HUES64 (cell line): ENCODE measurements around the gene HENMT1.

Source experiments
- H3K27ac ChIP-seq: 2 replicates; pipeline ENCODE4 v1.7.0; 2013; ENCODE audit warnings: low read depth, low read length, inconsistent platforms
- H3K27me3 ChIP-seq: 2 replicates; pipeline ENCODE4 v1.6.1; 2013; ENCODE audit warnings: mild to moderate bottlenecking, low read length; ENCODE audit not compliant: insufficient read depth
- H3K36me3 ChIP-seq: 2 replicates; pipeline ENCODE4 v1.6.1; 2013; ENCODE audit warnings: mild to moderate bottlenecking, low read length; ENCODE audit not compliant: insufficient read depth
- H3K4me1 ChIP-seq: 2 replicates; pipeline ENCODE4 v1.6.1; 2013; ENCODE audit warnings: mild to moderate bottlenecking, low read length, moderate library complexity; ENCODE audit not compliant: insufficient read depth
- H3K4me3 ChIP-seq: 2 replicates; pipeline ENCODE4 v1.5.1; 2013; ENCODE audit warnings: mild to moderate bottlenecking, low read length, moderate library complexity
- H3K9ac ChIP-seq: 2 replicates; pipeline ENCODE4 v1.6.1; 2013; ENCODE audit warnings: mild to moderate bottlenecking, low read depth, low read length
- H3K9me3 ChIP-seq: 2 replicates; pipeline ENCODE4 v1.6.1; 2013; ENCODE audit warnings: low read depth, low read length; ENCODE audit not compliant: insufficient read depth
- WGBS: fragments of 150-250, 120-280 bp; methylation state at CpG from one replicate; pipeline ENCODE4 v1.1.7; 2013; ENCODE audit warnings: missing lambda C conversion rate; 5-methylcytosine and 5-hydroxymethylcytosine counted together

Gene HENMT1

DNA sequence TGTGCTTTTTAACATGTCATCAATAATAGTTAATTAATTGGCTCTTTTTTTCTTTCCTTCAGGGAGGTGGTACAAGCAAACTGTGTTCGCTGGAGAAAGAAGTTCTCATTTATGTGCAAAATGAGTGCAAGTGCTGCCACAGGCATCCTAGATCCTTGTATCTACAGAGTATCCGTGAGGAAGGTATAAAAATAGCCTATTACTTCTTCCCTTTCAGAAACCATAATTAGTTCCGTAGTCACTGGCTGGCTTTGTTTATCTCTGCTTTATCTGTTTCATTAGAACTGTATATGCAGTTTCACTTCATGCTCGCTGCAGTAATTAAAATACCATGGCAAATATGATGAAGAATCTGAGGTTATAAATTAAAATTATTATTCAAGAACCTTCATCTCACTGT lies 60.4 kb downstream of the HENMT1 start:
- Histone ChIP-seq H3K27me3 (no peaks in the 10 kb centered on the region), H3K4me3 (no peak overlapping the region), H3K36me3 (peaks cover 9% of the 10 kb centered on the region), H3K27ac (no peak overlapping the region), H3K9me3 (no peaks in the 10 kb centered on the region), H3K9ac (no peak overlapping the region), H3K4me1 (no peaks in the 10 kb centered on the region)
- 94% methylated on average over 3 of the region's 4 CpGs for WGBS

DNA sequence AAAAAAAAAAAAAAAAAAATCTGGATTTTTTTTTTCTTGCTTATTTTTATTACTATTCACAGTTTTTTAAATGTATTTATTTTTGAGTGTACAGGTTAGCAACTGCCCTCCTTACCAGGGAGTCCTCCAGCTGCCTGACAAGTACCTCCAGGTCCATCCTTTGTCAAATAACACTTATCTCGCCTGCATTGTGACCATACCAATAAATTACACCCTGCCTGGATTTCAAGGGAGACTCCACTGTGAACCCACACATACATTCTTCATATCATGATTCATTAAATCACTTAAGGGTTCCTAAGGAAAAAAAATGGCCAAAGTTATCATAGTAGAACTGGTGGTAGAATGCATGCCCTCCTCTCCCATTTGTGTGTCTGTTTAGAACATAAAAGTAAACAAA lies 62.6 kb downstream of the HENMT1 start:
- Histone ChIP-seq H3K9ac (no peak overlapping the region), H3K36me3 (peaks cover 9% of the 10 kb centered on the region), H3K27ac (no peak overlapping the region), H3K4me1 (no peaks in the 10 kb centered on the region), H3K9me3 (no peaks in the 10 kb centered on the region), H3K4me3 (no peak overlapping the region), H3K27me3 (no peaks in the 10 kb centered on the region)
- 96% methylated on average over 1 of the region's 1 CpG for WGBS
